GM18873 (cell line): Measurements from ENCODE around the gene ORC4.

Experiments used
- ATAC-seq: cut with Tn5 transposase; IDR thresholded peaks from one replicate; pipeline ENCODE4 v1.9.1; 2021; ENCODE audit warnings: mild to moderate bottlenecking, moderate library complexity, moderate number of reproducible peaks; ENCODE audit not compliant: unreplicated experiment, low FRiP score

Gene ORC4

DNA sequence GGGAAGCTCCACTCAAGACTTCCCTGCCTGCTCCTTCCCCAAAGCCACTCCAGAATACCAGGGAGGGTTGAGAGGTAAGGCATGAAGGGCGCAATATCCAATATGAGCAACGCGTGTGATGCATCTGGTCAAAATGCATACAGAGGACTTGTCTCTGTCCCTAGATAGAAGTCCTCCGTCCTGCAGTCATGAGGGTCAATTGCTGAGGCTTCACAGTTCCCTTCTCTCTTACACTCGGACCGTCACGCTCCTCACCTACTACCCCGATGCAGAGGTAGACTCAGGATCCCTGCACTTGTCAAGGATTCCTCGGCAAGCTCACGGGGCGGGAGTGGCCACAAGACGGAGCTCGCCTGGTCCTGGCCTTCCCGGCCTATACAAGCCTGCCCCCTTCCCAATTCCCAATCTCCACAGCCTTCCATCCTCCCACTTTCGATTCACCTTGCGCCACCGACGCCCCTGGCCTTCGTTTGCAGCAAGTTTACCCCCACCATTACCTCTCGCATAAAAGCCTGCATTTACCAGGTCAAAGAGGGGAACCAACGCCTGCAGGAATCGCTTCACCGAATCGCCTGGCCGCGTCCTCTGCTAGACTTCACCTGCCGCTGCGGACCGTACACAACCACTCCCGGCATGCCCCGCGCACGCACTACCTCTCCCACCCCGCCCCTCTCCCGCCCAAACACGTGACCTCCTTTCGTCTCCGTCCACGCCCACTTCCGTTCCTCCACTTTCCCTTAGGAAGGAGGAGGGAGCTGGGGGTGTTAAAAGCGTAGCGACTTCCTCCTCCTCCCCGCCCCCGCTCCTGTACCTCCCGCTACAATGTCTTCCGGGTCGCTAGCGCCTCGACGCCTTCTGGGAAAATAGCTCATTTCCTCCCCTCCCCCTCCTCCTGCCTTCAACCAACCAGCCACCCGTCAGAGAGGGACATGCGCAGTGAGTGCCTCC lies at the start of gene ORC4:
ORC4 (minus strand) TSS at position 627 of the 948 bp plus-strand sequence. CDS start 44,779 bp downstream, outside the sequence.
- ATAC-seq, result peak; percentile 59

DNA sequence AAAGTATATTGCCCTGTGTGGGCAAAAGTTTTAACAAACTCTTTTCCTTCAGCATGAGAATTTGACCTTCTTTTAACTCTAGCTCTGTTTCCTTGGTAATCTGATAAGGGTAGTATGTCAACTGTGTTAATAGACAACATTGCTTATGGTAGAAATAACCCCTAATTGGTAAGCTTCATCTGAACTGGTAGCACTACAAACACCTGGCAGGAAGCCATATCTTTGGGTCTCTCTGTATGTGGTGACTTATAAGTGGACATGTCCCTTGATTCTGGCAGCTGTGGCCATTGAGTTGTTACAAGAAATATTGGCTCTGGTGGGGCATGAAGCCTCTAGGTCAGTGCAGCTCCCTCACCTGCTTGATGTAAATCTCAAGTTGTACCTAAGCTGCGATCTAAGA lies 47.3 kb upstream of the ORC4 start:
- no peak for ATAC-seq

DNA sequence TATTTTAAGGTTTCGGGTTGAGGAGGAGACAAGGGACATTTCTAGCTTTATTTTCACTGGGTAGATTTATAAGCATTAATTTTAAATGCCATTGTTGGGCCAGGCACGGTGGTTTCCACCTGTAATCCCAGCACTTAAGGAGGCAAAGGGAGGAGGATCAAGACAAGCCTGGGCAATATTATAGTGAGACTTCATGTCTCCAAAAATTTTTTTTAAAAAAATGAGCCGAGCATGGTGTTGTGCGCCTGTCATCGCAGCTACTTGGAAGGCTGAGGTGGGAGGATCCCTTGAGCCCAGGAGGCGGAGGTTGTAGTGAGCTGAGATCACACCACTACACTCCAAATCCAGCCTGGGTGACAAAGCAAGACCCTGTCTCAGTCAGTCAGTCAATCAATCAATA lies 45.4 kb upstream of the ORC4 start:
- no peak for ATAC-seq

GRCh38 chr2:148063633-148064032 lies 43.1 kb upstream of the ORC4 start:
- no peak for ATAC-seq

- no peak for ATAC-seq
Observed at GRCh38 chr2:148058641-148059040, 38.1 kb upstream of the ORC4 start.

DNA sequence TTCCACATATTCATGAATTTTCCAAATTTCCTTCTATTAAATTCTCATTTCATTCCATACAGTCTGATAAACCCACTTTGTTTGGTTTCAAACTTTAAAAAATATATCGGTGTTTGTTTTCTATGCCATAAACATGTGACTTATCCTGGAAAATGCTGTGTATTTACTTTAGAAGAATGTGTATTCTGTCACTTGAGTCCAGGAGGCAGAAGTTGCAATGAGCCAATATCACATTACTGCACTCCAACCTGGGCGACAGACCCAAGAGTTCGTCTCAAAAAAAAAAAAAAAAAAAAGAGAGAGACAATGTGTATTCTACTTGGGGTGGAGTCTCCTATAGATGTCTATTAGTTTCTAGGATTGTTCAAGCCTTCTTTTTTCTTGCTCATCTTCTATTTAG lies 32.1 kb upstream of the ORC4 start:
- ATAC-seq, result no peak

DNA sequence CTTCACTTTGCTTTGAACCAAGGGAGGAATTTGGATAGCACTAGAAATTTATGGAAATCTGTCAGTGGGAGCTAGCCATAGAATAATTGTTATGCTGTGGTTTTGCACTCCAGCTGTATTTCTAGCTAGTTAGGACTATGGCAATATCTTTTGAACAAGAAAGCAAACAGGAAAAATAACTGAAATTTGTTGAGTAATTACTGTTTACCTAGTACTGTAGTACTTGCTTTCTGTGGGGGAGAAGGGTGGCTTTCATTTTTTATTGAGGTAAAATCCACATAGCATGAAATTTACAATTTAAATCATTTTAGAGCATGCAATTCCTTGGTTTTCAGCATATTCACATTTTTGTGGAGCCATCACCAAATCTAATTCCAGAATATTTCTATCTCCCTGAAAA lies 28.7 kb upstream of the ORC4 start:
- no peak for ATAC-seq

GRCh38 chr2:148048475-148049221 lies 28.1 kb upstream of the ORC4 start:
- peak; percentile 72 for ATAC-seq

GRCh38 chr2:148046802-148047201 lies 26.3 kb upstream of the ORC4 start:
- ATAC-seq, result no peak

DNA sequence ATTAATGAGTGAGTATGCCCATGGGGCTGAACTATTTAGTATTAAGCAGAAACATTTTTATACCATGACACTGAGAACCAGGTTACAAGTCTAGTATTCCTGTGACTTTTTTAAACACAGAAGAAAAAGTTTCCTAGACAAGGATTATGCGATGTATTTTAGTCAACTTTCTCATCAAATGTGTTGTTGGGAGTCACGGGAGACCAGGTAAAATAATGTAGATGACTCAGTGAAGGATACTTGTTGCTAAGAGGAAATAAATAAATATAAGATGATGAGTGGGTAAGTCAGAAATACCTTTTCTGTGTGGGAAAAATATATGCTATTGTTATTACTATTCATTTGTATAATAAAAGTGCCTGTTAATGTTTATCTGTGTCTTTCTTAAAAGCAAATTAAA lies 23.8 kb upstream of the ORC4 start:
- ATAC-seq, result no peak

DNA sequence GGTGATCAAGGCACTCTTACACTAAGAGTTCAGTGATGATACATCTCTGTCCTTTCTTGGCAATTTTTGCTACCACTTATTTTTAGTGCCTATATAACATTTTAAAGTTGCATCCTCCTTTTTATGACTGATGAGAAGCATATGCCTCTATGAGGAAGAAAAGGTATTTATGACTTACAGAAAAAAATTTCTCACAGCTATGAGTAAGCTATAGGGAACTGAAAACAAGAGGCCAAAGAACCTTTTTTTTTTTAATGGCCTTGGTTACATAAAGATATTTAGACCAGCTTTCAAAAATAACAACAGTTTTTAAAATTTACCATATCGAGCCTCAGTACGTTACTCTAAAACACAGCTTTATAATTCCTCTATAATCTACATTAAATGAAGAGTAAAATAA lies 21.7 kb upstream of the ORC4 start:
- peak; percentile 65 for ATAC-seq

DNA sequence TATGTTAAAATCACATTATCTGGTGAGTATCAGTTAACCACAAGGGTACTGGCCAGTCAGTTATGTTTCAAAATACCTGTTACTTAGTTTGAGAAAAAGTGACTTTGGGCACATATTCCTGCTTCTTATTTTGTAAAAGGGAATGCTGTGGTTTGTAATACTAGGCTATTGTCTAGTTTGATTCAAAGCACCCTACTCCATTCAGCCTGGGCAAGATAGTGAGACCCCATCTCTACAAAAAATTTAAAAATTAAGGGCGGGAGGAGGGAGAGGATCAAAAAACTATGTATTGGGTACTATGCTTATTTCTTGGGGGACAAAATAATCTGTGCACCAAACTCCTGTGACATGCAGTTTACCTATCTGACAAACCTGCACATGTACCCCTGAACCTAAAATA lies 19.2 kb upstream of the ORC4 start:
- ATAC-seq, result no peak

- ATAC-seq, result no peak
Observed at GRCh38 chr2:148032215-148032614, 11.7 kb upstream of the ORC4 start.

- no peak for ATAC-seq
Observed at GRCh38 chr2:148031152-148031551, 10.6 kb upstream of the ORC4 start.

- no peak for ATAC-seq
Observed at GRCh38 chr2:148028781-148029180, 8.2 kb upstream of the ORC4 start.

- no peak for ATAC-seq
Observed at GRCh38 chr2:148027822-148028221, 7.3 kb upstream of the ORC4 start.

DNA sequence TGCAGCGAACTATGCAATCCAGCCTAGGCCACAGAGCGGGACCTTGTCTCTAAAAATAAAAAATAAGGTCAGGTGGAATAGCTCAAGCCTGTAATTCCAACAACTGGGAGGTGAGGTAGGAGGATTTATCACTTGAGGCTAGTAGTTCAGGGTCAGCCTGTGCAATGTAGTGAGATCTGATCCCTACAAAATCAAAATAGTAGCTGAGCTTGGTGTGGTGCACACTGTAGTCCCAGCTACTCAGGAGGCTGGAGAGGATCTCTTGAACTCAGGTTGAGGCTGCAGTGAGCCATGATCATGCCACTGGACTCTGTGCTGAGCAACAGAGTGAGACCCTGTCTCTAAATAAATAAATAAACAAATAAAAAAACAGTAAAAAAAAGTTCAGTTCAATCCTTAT lies 6.0 kb upstream of the ORC4 start:
- no peak for ATAC-seq

- peak; percentile 44 for ATAC-seq
Observed at GRCh38 chr2:148023861-148024260, 3.3 kb upstream of the ORC4 start.

GRCh38 chr2:148022882-148023281 lies 2.3 kb upstream of the ORC4 start:
- no peak for ATAC-seq

- ATAC-seq, result no peak
Observed at GRCh38 chr2:148022351-148022750, 1.8 kb upstream of the ORC4 start.

DNA sequence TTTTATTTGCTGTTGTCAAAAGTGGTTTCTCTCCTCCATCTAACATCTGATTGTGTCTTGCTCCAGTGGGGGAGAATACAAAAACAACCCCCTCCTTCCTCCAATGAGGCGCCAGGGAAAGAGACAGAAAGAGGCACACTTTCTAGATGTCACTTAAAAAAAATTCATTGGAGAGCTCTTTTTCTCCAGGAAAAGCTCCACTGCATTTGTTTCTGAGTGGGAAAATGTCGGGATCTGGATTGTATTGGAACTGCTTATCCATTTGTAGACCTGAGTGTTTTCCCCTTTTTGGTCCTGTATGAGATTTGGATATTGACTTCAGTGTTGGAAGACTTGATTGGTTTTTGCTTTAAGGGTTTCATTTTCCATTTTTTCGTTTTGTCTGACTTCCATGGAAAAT lies 1.3 kb upstream of the ORC4 start:
- no peak for ATAC-seq
